ENCODE data around the gene MCU.

DNA sequence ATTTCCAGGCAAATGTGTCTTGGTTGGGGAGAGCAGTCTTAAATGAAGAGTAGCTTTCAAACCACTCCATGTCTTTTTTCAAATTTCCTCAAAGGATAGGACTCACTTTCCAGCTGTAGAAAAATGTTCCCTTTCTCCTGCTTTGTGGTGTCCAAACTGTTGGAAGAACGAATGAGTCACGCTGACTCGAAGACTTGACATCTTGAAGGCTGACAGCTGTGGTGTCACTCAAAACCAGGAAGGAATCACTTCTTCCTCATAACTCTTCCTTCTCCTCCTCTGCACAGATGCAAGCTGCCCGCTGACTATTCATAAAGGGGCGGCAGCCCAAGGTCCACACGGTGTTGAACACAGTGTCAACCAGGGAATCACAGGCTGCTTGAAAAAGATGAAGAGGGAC lies 243.4 kb downstream of the MCU start:
- TF ChIP-seq POLR2A (IDR thresholded peaks at IDR 0.05) (no peak), POLR2AphosphoS5 (IDR thresholded peaks at IDR 0.05) (no peak), EP300 (IDR thresholded peaks at IDR 0.05) (no peak)
- TF ChIP-seq, protein P1, sequence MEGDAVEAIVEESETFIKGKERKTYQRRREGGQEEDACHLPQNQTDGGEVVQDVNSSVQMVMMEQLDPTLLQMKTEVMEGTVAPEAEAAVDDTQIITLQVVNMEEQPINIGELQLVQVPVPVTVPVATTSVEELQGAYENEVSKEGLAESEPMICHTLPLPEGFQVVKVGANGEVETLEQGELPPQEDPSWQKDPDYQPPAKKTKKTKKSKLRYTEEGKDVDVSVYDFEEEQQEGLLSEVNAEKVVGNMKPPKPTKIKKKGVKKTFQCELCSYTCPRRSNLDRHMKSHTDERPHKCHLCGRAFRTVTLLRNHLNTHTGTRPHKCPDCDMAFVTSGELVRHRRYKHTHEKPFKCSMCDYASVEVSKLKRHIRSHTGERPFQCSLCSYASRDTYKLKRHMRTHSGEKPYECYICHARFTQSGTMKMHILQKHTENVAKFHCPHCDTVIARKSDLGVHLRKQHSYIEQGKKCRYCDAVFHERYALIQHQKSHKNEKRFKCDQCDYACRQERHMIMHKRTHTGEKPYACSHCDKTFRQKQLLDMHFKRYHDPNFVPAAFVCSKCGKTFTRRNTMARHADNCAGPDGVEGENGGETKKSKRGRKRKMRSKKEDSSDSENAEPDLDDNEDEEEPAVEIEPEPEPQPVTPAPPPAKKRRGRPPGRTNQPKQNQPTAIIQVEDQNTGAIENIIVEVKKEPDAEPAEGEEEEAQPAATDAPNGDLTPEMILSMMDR (IDR thresholded peaks at IDR 0.05), result no peak

All from stomach (tissue), 4 donors.